ENCODE data around the gene FUT1.

DNA sequence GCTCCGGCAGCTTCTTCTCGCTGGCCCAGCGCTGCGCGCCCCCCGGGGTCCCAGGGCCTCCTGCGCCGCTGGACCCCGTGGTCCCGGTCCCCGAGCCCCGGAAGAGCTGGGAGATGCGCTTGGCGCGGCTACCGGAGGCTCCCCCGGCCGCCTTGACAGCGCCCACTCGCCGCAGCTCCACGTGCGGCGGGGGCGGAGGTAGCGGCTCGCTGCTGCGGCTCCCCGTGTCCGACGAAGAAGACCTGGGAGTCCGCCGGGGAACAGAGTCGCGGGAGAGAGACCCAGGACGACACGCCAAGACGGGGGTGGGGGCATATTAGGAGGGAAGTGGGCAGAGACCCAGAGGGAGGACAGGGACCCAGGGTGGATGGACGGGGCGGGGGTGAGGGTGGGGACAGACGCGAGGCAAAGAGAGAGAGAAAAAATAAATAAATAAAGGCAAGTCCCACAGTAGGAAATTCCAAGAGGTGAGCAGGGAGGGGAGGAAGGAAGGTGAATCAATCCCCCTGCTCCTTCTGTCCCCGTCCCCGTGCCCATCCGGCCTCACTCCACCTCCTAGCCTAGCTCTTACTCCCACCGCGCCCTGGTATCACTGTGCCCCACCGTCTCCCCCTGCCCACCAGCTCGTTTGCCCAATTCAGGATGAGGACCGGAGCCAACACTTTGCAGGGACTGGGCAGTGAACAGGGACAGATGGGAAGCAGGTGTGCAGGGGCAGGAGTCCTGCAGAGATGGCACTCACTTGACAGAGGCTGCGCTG lies 12.9 kb downstream of the FUT1 start:
- TF ChIP-seq, protein P1, sequence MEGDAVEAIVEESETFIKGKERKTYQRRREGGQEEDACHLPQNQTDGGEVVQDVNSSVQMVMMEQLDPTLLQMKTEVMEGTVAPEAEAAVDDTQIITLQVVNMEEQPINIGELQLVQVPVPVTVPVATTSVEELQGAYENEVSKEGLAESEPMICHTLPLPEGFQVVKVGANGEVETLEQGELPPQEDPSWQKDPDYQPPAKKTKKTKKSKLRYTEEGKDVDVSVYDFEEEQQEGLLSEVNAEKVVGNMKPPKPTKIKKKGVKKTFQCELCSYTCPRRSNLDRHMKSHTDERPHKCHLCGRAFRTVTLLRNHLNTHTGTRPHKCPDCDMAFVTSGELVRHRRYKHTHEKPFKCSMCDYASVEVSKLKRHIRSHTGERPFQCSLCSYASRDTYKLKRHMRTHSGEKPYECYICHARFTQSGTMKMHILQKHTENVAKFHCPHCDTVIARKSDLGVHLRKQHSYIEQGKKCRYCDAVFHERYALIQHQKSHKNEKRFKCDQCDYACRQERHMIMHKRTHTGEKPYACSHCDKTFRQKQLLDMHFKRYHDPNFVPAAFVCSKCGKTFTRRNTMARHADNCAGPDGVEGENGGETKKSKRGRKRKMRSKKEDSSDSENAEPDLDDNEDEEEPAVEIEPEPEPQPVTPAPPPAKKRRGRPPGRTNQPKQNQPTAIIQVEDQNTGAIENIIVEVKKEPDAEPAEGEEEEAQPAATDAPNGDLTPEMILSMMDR (conservative IDR thresholded peaks at IDR 0.05 in 1 of 2, IDR thresholded peaks at IDR 0.05 in 1 of 2; ENCODE audit: extremely low read depth in 1 of 2, insufficient read depth in 1 of 2, low read depth in 1 of 2, low read length in 2 of 2): no peak
- TF ChIP-seq EZH2 (IDR thresholded peaks at IDR 0.05; ENCODE audit: borderline replicate concordance, low read length): no peak
